IPS DF 6.9 (cell line): ENCODE measurements around the gene USH1C.

ENCODE experiments used
- DNase-seq: peaks from one replicate; pipeline ENCODE4 v3.0.0-alpha.2; 2013; ENCODE audit warnings: low read depth, low spot score
- H3K27ac ChIP-seq: one replicate; pipeline ENCODE4 v1.5.1; 2013; ENCODE audit warnings: low read length, control low read depth
- H3K27me3 ChIP-seq: 2 replicates; pipeline ENCODE4 v1.6.1; 2013; ENCODE audit warnings: mild to moderate bottlenecking, low read length; ENCODE audit not compliant: control insufficient read depth, insufficient read depth
- H3K36me3 ChIP-seq: 2 replicates; pipeline ENCODE4 v1.6.1; 2013; ENCODE audit warnings: low read length; ENCODE audit not compliant: control insufficient read depth, insufficient read depth
- H3K4me1 ChIP-seq: 2 replicates; pipeline ENCODE4 v1.6.1; 2013; ENCODE audit warnings: low read length; ENCODE audit not compliant: control insufficient read depth, insufficient read depth
- H3K4me3 ChIP-seq: 2 replicates; pipeline ENCODE4 v1.5.1; 2013; ENCODE audit warnings: mild to moderate bottlenecking, low read length
- H3K9me3 ChIP-seq: 2 replicates; pipeline ENCODE4 v1.6.1; 2013; ENCODE audit warnings: low read length, inconsistent platforms; ENCODE audit not compliant: control insufficient read depth, insufficient read depth
- WGBS: extraction: QIAGEN DNeasy Blood & Tissue Kit; methylation state at CpG from one replicate; pipeline ENCODE4 v1.1.7; 2013; ENCODE audit warnings: mixed read lengths, missing lambda C conversion rate; ENCODE audit not compliant: insufficient read length, insufficient coverage; 5-methylcytosine and 5-hydroxymethylcytosine counted together

The USH1C gene

GRCh38 chr11:17558025-17558780 is 14.0 kb upstream of the USH1C start:
- H3K36me3 ChIP-seq: no peaks in the 10 kb centered on the region
- no peaks in the 10 kb centered on the region for H3K27me3 ChIP-seq
- H3K9me3 ChIP-seq: no peaks in the 10 kb centered on the region
- no peaks in the 10 kb centered on the region for H3K4me1 ChIP-seq
- DNase-seq: no peak
- no CpG with 5 or more reads among the region's 15 CpGs for WGBS
- no peak overlapping the region for H3K4me3 ChIP-seq
- H3K27ac ChIP-seq: no peak overlapping the region

GRCh38 chr11:17556999-17557398 is 12.8 kb upstream of the USH1C start:
- no peaks in the 10 kb centered on the region for H3K9me3 ChIP-seq
- no peak overlapping the region for H3K27ac ChIP-seq
- WGBS: no CpG with 5 or more reads among the region's 8 CpGs
- no peaks in the 10 kb centered on the region for H3K27me3 ChIP-seq
- H3K36me3 ChIP-seq: no peaks in the 10 kb centered on the region
- H3K4me1 ChIP-seq: no peaks in the 10 kb centered on the region
- H3K4me3 ChIP-seq: no peak overlapping the region
- DNase-seq: no peak

- no peak overlapping the region for H3K27ac ChIP-seq
- WGBS: no CpG with 5 or more reads among the region's 4 CpGs
- no peaks in the 10 kb centered on the region for H3K27me3 ChIP-seq
- no peaks in the 10 kb centered on the region for H3K9me3 ChIP-seq
- H3K36me3 ChIP-seq: no peaks in the 10 kb centered on the region
- DNase-seq: no peak
- H3K4me3 ChIP-seq: no peak overlapping the region
- no peaks in the 10 kb centered on the region for H3K4me1 ChIP-seq
These were observed 10.3 kb upstream of the USH1C start for GRCh38 chr11:17554487-17554886.

- Histone ChIP-seq H3K36me3 (no peaks in the 10 kb centered on the region), H3K4me1 (no peaks in the 10 kb centered on the region), H3K4me3 (no peak overlapping the region), H3K27ac (no peak overlapping the region), H3K9me3 (no peaks in the 10 kb centered on the region), H3K27me3 (no peaks in the 10 kb centered on the region)
- no CpG with 5 or more reads among the region's 7 CpGs for WGBS
- DNase-seq: no peak
These were observed 9.0 kb upstream of the USH1C start for GRCh38 chr11:17553249-17553546.

GRCh38 chr11:17552392-17553248 is 8.4 kb upstream of the USH1C start:
- H3K4me1 ChIP-seq: peaks cover 2% of the 10 kb centered on the region; the same call in 1 of the 2 replicates
- H3K27me3 ChIP-seq: no peaks in the 10 kb centered on the region
- H3K4me3 ChIP-seq: no peak overlapping the region
- H3K9me3 ChIP-seq: no peaks in the 10 kb centered on the region
- H3K36me3 ChIP-seq: no peaks in the 10 kb centered on the region
- no peak for DNase-seq
- WGBS: no CpG with 5 or more reads among the region's 10 CpGs
- H3K27ac ChIP-seq: no peak overlapping the region

- DNase-seq: no peak
- Histone ChIP-seq H3K27me3 (no peaks in the 10 kb centered on the region), H3K4me3 (no peak overlapping the region), H3K9me3 (no peaks in the 10 kb centered on the region), H3K4me1 (peaks cover 5% of the 10 kb centered on the region; the same call in 1 of the 2 replicates), H3K36me3 (no peaks in the 10 kb centered on the region), H3K27ac (no peak overlapping the region)
- WGBS: no CpG with 5 or more reads among the region's 4 CpGs
These were observed 7.8 kb upstream of the USH1C start for GRCh38 chr11:17552041-17552355.

- Histone ChIP-seq H3K9me3 (no peaks in the 10 kb centered on the region), H3K27ac (no peak overlapping the region), H3K4me1 (peaks cover 6% of the 10 kb centered on the region; the same call in 1 of the 2 replicates), H3K36me3 (no peaks in the 10 kb centered on the region), H3K4me3 (no peak overlapping the region), H3K27me3 (no peaks in the 10 kb centered on the region)
- no CpG with 5 or more reads among the region's 7 CpGs for WGBS
- no peak for DNase-seq
These were observed 7.3 kb upstream of the USH1C start for GRCh38 chr11:17551347-17552040.

- H3K27me3 ChIP-seq: no peaks in the 10 kb centered on the region
- DNase-seq: no peak
- H3K4me1 ChIP-seq: peaks cover 6% of the 10 kb centered on the region; the same call in 1 of the 2 replicates
- WGBS: no CpG with 5 or more reads among the region's 12 CpGs
- H3K4me3 ChIP-seq: no peak overlapping the region
- no peaks in the 10 kb centered on the region for H3K9me3 ChIP-seq
- no peaks in the 10 kb centered on the region for H3K36me3 ChIP-seq
- no peak overlapping the region for H3K27ac ChIP-seq
These were observed 6.5 kb upstream of the USH1C start for GRCh38 chr11:17550450-17551346.

- no peak for DNase-seq
- Histone ChIP-seq H3K36me3 (no peaks in the 10 kb centered on the region), H3K27ac (no peak overlapping the region), H3K9me3 (no peaks in the 10 kb centered on the region), H3K4me1 (peaks cover 6% of the 10 kb centered on the region; the same call in 1 of the 2 replicates), H3K27me3 (no peaks in the 10 kb centered on the region), H3K4me3 (no peak overlapping the region)
- no CpG with 5 or more reads among the region's 6 CpGs for WGBS
These were observed 4.2 kb upstream of the USH1C start for GRCh38 chr11:17548444-17548843.

GRCh38 chr11:17547932-17548331 is 3.7 kb upstream of the USH1C start:
- Histone ChIP-seq H3K27ac (no peak overlapping the region), H3K4me1 (peaks cover 6% of the 10 kb centered on the region), H3K36me3 (no peaks in the 10 kb centered on the region), H3K4me3 (no peak overlapping the region), H3K27me3 (no peaks in the 10 kb centered on the region), H3K9me3 (no peaks in the 10 kb centered on the region)
- no CpG with 5 or more reads among the region's 9 CpGs for WGBS
- no peak for DNase-seq
